CD4-positive, alpha-beta T cell treated with Interleukin-17A for 1 hour (primary cell): ENCODE measurements around the gene ISG15.

Source experiments
- DNase-seq: peaks from one replicate; pipeline ENCODE4 v3.0.0-alpha.2; 2020

Gene ISG15

GRCh38 chr1:1062348-1063163 is 49.3 kb downstream of the ISG15 start:
- DNase-seq = no peak

- DNase-seq = no peak
These were observed 50.1 kb downstream of the ISG15 start for GRCh38 chr1:1063261-1063944.
